K562 (cell line): ENCODE results near the gene GUK1. TPM values are rescaled to one million over a fixed set of nuclear protein-coding genes. Genes with fewer than 3 reads are reported as not detected.
A peak's percentile ranks its signal among the peaks of the same experiment; 100 is the strongest.

Experiments used
- ARID2 ChIP-seq: fragments of 450-650 bp; IDR thresholded peaks from 2 replicates; pipeline ENCODE4 v1.6.1; 2017; ENCODE audit warnings: antibody characterized with exemption, mild to moderate bottlenecking
- BACH1 ChIP-seq: fragments of 200-800 bp; sonication (Bioruptor generic); IDR thresholded peaks from 2 replicates; pipeline ENCODE4 v1.6.1; 2016; ENCODE audit warnings: missing genetic modification characterization, missing compliant biosample characterization
- BRCA1 ChIP-seq, 2 experiments: fragments of 450-650 bp in 1 of 2; sonication (generic) in 1 of 2; formaldehyde crosslinking in 1 of 2; IDR thresholded peaks; 2 replicates each; pipeline versions ENCODE4 v1.5.0 to v1.6.1; 2017 to 2020; ENCODE audit warnings: mild to moderate bottlenecking in 1 of 2, missing genetic modification reagents in 1 of 2
- BRF1 ChIP-seq: IDR thresholded peaks from 3 replicates; pipeline ENCODE4 v1.6.1; 2011; ENCODE audit warnings: borderline replicate concordance, mild to moderate bottlenecking; ENCODE audit not compliant: insufficient read length; ENCODE audit errors: extremely low read depth
- CBX5 ChIP-seq: IDR thresholded peaks from 2 replicates; pipeline ENCODE4 v1.6.1; 2014; ENCODE audit warnings: low read depth, borderline replicate concordance
- CREB3L1 ChIP-seq: fragments of 450-650 bp; IDR thresholded peaks from 2 replicates; pipeline ENCODE4 v1.6.1; 2014; ENCODE audit warnings: low read depth, mild to moderate bottlenecking, moderate library complexity, borderline replicate concordance
- CSDE1 ChIP-seq, 2 experiments: fragments of 450-650 bp; IDR thresholded peaks; 2 replicates each; pipeline ENCODE4 v1.6.1; 2016; ENCODE audit warnings: mild to moderate bottlenecking in 1 of 2
- E2F4 ChIP-seq: sonication (generic); formaldehyde crosslinking; IDR thresholded peaks from 2 replicates; pipeline ENCODE4 v1.8.0; 2022; ENCODE audit warnings: mild to moderate bottlenecking, low read depth, missing genetic modification reagents
- ETV5 ChIP-seq: sonication (generic); formaldehyde crosslinking; IDR thresholded peaks from 2 replicates; pipeline ENCODE4 v1.4.0; 2020; ENCODE audit warnings: low read depth, mild to moderate bottlenecking, missing genetic modification reagents
- GABPB2 ChIP-seq: fragments of 250-450 bp; sonication (Bioruptor Pico); conservative IDR thresholded peaks from 2 replicates; pipeline ENCODE4 v1.5.1; 2021; ENCODE audit warnings: mild to moderate bottlenecking
- GTF2F1 ChIP-seq: IDR thresholded peaks from 2 replicates; pipeline ENCODE4 v1.6.1; 2011; ENCODE audit warnings: low read depth, low read length, improper control_type of control experiment
- MEIS2 ChIP-seq: fragments of 450-650 bp; IDR thresholded peaks from 2 replicates; pipeline ENCODE4 v1.6.1; 2014; ENCODE audit warnings: mild to moderate bottlenecking; ENCODE audit not compliant: partially characterized antibody
- MLLT1 ChIP-seq, 2 experiments: fragments of 450-650 bp; IDR thresholded peaks; 2 replicates each; pipeline ENCODE4 v1.6.1; 2016
- MXI1 ChIP-seq: IDR thresholded peaks from 2 replicates; pipeline ENCODE4 v1.6.1; 2011; ENCODE audit warnings: low read depth, mild to moderate bottlenecking, improper control_type of control experiment, low read length
- NCOR1 ChIP-seq: fragments of 450-650 bp; IDR thresholded peaks from 2 replicates; pipeline ENCODE4 v1.6.1; 2016; ENCODE audit warnings: mild to moderate bottlenecking, moderate library complexity
- RBM39 ChIP-seq: fragments of 200-400 bp; formaldehyde crosslinking; optimal IDR thresholded peaks from 2 replicates; pipeline ENCODE3; 2018; ENCODE audit warnings: low read depth, low read length
- SPI1 ChIP-seq: IDR thresholded peaks from 2 replicates; pipeline ENCODE4 v1.6.1; 2011; ENCODE audit warnings: low read depth, low read length, control low read depth, borderline replicate concordance
- ZNF134 ChIP-seq: fragments of 250-450 bp; sonication (Bioruptor Pico); conservative IDR thresholded peaks from 2 replicates; pipeline ENCODE4 v1.4.0; 2020
- ZNF174 ChIP-seq: fragments of 250-450 bp; sonication (Bioruptor Pico); IDR thresholded peaks from 2 replicates; pipeline ENCODE4 v1.4.0; 2020; ENCODE audit warnings: mild to moderate bottlenecking
- ZNF311 ChIP-seq: fragments of 250-450 bp; sonication (Bioruptor Pico); IDR thresholded peaks from 2 replicates; pipeline ENCODE4 v1.4.0; 2020; ENCODE audit warnings: mild to moderate bottlenecking, moderate library complexity
- polyA plus RNA-seq, 8 experiments: library from polyadenylated mRNA; depleted of rRNA in 4 of 8; stranded (reverse) in 5 of 8; unstranded in 3 of 8; fragments of >200 nt; fragmentation: Nextera tagmentation in 2 of 8; fragmentation: Illumina TruSeq in 1 of 8; extraction: Ambion mirVana in 2 of 8; extraction: Trizol in 1 of 8; gene quantifications; 2 replicates each; pipeline versions ENCODE4 v1.2.1 to v1.2.3, GENCODE V29; 2011 to 2014; ENCODE audit warnings: inconsistent platforms in 1 of 8, missing spikeins in 1 of 8
- total RNA-seq, 7 experiments: library from RNA; depleted of rRNA in 6 of 7; stranded (reverse); fragments of >200 nt in 6 of 7; fragmentation: Illumina TruSeq in 2 of 7; extraction: Trizol in 2 of 7; gene quantifications; 2 replicates each; pipeline versions ENCODE4 v1.2.1 to v1.2.3, GENCODE V29; 2011 to 2021; ENCODE audit warnings: low replicate concordance in 1 of 7
- TF ChIP-seq, protein P1 (sequence below): sonication (generic); formaldehyde crosslinking; IDR thresholded peaks from 2 replicates; pipeline ENCODE4 v1.8.0; 2022; ENCODE audit warnings: missing genetic modification reagents, mild to moderate bottlenecking, moderate library complexity, borderline replicate concordance
- TF ChIP-seq, protein P2 (sequence below): fragments of 250-450 bp; sonication (Bioruptor Pico); IDR thresholded peaks from 2 replicates; pipeline ENCODE4 v1.5.0; 2021

Gene GUK1
- total and polyA plus RNA-seq, 9 of the 15 experiments (the other 6 are each of a cell fraction or from before 2014, with no cell fraction given) = 7.0 to 331 (median 132) TPM

DNA sequence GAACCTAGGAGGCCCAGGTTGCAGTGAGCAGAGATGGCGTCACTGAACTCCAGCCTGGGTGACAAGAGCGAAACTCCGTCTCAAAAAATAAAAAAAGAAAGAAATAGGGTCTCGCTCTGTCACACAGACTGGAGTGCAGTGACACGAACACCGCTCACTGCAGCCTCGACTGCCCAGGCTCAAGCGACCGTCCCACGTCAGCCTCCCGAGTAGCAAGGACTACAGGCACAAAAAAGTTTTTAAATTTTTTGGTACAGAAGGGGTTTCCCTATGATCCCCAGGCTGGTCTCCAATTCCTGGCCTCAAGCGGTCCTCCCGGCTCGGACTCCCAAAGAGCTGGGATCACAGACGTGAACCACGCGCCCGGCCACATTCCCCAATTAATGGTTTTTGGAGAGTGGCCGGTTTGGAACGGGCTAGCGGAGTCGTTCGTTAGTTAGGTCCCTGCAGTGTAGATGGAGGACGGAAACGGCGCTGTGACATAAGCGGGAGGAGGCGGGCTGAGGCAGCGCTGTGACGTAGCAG lies 611 bp upstream of the GUK1 start (continued):
- no peak for TF ChIP-seq MLLT1 (IDR thresholded peaks at IDR 0.05)
- TF ChIP-seq, protein P1, sequence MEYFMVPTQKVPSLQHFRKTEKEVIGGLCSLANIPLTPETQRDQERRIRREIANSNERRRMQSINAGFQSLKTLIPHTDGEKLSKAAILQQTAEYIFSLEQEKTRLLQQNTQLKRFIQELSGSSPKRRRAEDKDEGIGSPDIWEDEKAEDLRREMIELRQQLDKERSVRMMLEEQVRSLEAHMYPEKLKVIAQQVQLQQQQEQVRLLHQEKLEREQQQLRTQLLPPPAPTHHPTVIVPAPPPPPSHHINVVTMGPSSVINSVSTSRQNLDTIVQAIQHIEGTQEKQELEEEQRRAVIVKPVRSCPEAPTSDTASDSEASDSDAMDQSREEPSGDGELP (CRISPR knock-in tag) = no peak
- no peak for TF ChIP-seq BRF1
- no peak for TF ChIP-seq NCOR1
- no peak for TF ChIP-seq BRCA1 (IDR thresholded peaks at IDR 0.05)
- no peak for TF ChIP-seq BRCA1 (CRISPR knock-in tag; IDR thresholded peaks at IDR 0.05)
- TF ChIP-seq E2F4 (CRISPR knock-in tag) = no peak
- TF ChIP-seq ARID2 = no peak
- TF ChIP-seq MEIS2 = no peak
- TF ChIP-seq ZNF311 (CRISPR knock-in tag) = no peak
- TF ChIP-seq BACH1 (tag) = no peak
- TF ChIP-seq CSDE1 (IDR thresholded peaks at IDR 0.05) = 0 out of 4 replicates have a peak, but pooled peaks of 1 of the 2 experiments have one; percentile 17
- TF ChIP-seq, protein P2, sequence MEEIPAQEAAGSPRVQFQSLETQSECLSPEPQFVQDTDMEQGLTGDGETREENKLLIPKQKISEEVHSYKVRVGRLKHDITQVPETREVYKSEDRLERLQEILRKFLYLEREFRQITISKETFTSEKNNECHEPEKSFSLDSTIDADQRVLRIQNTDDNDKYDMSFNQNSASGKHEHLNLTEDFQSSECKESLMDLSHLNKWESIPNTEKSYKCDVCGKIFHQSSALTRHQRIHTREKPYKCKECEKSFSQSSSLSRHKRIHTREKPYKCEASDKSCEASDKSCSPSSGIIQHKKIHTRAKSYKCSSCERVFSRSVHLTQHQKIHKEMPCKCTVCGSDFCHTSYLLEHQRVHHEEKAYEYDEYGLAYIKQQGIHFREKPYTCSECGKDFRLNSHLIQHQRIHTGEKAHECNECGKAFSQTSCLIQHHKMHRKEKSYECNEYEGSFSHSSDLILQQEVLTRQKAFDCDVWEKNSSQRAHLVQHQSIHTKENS = no peak
- no peak for TF ChIP-seq GABPB2 (CRISPR knock-in tag)
- TF ChIP-seq CREB3L1 = no peak
- no peak; the same call in 1 of the 2 replicates for TF ChIP-seq CBX5
- no peak for TF ChIP-seq ZNF174
- no peak for TF ChIP-seq RBM39
- no peak for TF ChIP-seq GTF2F1
- TF ChIP-seq ETV5 (CRISPR knock-in tag) = peak; percentile 7
- no peak for TF ChIP-seq SPI1
- no peak for TF ChIP-seq MXI1
- TF ChIP-seq ZNF134 (CRISPR knock-in tag) = no peak
